IMR-90 (cell line): ENCODE measurements around the gene EXD2.

Experiments used
- BHLHE40 ChIP-seq: fragments of 150-350 bp; IDR thresholded peaks from 2 replicates; pipeline ENCODE4 v1.6.1; 2016; ENCODE audit warnings: mild to moderate bottlenecking, low read depth, low read length
- CEBPB ChIP-seq: IDR thresholded peaks from 2 replicates; pipeline ENCODE4 v1.6.1; 2012; ENCODE audit warnings: low read depth, low read length, improper control_type of control experiment
- ELK1 ChIP-seq: fragments of 150-350 bp; IDR thresholded peaks from 2 replicates; pipeline ENCODE4 v1.6.1; 2016; ENCODE audit warnings: low read depth, mild to moderate bottlenecking, low read length, moderate library complexity, borderline replicate concordance
- FOS ChIP-seq: fragments of 150-350 bp; IDR thresholded peaks from 2 replicates; pipeline ENCODE4 v1.6.1; 2016; ENCODE audit warnings: low read depth, low read length
- MAFK ChIP-seq: IDR thresholded peaks from 2 replicates; pipeline ENCODE4 v1.6.1; 2012; ENCODE audit warnings: low read depth, low read length, improper control_type of control experiment
- MXI1 ChIP-seq: IDR thresholded peaks from 2 replicates; pipeline ENCODE4 v1.6.1; 2012; ENCODE audit warnings: low read depth, mild to moderate bottlenecking, low read length, moderate library complexity, borderline replicate concordance
- NFE2L2 ChIP-seq: fragments of 150-350 bp; IDR thresholded peaks from 2 replicates; pipeline ENCODE4 v1.6.1; 2016; ENCODE audit warnings: low read depth, mild to moderate bottlenecking, low read length
- POLR2A ChIP-seq: IDR thresholded peaks from 2 replicates; pipeline ENCODE4 v1.6.1; 2012; ENCODE audit warnings: mild to moderate bottlenecking, low read depth, low read length
- RAD21 ChIP-seq: IDR thresholded peaks from 2 replicates; pipeline ENCODE4 v1.6.1; 2012; ENCODE audit warnings: low read length, improper control_type of control experiment
- RCOR1 ChIP-seq: IDR thresholded peaks from 2 replicates; pipeline ENCODE4 v1.6.1; 2012; ENCODE audit warnings: mild to moderate bottlenecking, low read length, improper control_type of control experiment; ENCODE audit not compliant: insufficient replicate concordance
- RFX5 ChIP-seq: IDR thresholded peaks from 2 replicates; pipeline ENCODE4 v1.8.0; 2012; ENCODE audit warnings: low read depth, mild to moderate bottlenecking, low read length, moderate library complexity
- TF ChIP-seq, protein P1 (sequence below): conservative IDR thresholded peaks from 2 replicates; pipeline ENCODE4 v1.5.1; 2012; ENCODE audit warnings: mild to moderate bottlenecking, low read depth, low read length, improper control_type of control experiment
- TF ChIP-seq, protein P2 (sequence below): fragments of 150-350 bp; IDR thresholded peaks from 2 replicates; pipeline ENCODE4 v1.6.1; 2017; ENCODE audit warnings: mild to moderate bottlenecking, antibody characterized with exemption, low read length, low read depth

DNA sequence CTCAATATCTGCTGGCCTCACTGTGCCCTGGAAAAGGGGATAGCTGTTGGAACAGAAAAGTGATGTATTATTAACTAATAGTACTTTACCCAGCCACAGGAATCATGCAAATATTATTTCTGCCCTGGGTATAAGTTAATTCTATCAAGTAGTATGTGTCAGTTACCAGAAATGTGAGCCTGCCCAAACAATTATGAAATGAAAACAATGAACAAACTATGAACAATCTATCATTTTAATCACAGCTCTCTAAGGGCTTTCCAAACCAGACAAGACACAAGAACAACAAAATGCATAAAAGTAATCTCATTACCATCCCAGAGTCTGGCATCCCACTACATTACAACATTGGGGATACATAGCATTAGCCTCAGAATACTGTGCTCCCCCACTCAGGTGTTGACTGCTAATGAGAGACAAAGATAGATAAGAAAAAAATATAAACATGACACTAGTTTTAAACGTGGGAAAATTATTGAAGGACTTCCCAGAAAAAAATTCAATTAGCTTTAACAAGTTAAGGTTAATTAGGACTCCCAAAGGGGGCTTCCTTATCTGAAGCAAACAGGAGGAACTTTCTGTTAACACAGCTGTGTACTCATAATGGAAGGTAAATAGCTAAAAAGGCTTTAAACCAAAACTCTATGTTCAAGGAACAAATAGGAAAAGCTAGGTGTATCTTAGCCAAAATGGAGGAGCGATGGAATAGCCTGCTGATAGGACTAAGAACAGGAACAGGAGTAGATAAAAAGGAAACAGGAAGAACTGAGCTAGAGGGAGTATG, 41.6 kb upstream of the EXD2 start:
- TF ChIP-seq POLR2A (no peak), ELK1 (no peak), MAFK (no peak), RCOR1 (no peak), CEBPB (no peak), MXI1 (no peak), FOS (no peak), BHLHE40 (no peak), RAD21 (no peak), RFX5 (no peak), NFE2L2 (no peak)
- TF ChIP-seq, protein P1, sequence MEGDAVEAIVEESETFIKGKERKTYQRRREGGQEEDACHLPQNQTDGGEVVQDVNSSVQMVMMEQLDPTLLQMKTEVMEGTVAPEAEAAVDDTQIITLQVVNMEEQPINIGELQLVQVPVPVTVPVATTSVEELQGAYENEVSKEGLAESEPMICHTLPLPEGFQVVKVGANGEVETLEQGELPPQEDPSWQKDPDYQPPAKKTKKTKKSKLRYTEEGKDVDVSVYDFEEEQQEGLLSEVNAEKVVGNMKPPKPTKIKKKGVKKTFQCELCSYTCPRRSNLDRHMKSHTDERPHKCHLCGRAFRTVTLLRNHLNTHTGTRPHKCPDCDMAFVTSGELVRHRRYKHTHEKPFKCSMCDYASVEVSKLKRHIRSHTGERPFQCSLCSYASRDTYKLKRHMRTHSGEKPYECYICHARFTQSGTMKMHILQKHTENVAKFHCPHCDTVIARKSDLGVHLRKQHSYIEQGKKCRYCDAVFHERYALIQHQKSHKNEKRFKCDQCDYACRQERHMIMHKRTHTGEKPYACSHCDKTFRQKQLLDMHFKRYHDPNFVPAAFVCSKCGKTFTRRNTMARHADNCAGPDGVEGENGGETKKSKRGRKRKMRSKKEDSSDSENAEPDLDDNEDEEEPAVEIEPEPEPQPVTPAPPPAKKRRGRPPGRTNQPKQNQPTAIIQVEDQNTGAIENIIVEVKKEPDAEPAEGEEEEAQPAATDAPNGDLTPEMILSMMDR = no peak
- TF ChIP-seq, protein P2, sequence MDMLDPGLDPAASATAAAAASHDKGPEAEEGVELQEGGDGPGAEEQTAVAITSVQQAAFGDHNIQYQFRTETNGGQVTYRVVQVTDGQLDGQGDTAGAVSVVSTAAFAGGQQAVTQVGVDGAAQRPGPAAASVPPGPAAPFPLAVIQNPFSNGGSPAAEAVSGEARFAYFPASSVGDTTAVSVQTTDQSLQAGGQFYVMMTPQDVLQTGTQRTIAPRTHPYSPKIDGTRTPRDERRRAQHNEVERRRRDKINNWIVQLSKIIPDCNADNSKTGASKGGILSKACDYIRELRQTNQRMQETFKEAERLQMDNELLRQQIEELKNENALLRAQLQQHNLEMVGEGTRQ = no peak
